OCI-LY1 (cell line): ENCODE measurements around the gene ARHGAP32.

ENCODE experiments used
- H2AFZ ChIP-seq: fragments of 200-600 bp; sonication (generic), shearing (Covaris generic); 2 replicates; pipeline ENCODE4 v1.6.0; 2014; ENCODE audit warnings: antibody characterized with exemption, mild to moderate bottlenecking, low read length
- H3F3A ChIP-seq: fragments of 200-600 bp; sonication (generic), shearing (Covaris generic); 2 replicates; pipeline ENCODE4 v1.6.0; 2014; ENCODE audit warnings: mild to moderate bottlenecking, antibody characterized with exemption, low read length, moderate library complexity; ENCODE audit not compliant: insufficient read depth
- H3K27ac ChIP-seq: fragments of 200-600 bp; sonication (generic); 2 replicates; pipeline ENCODE4 v1.5.1; 2014; ENCODE audit warnings: low read length, mixed run types, mild to moderate bottlenecking, low read depth; ENCODE audit not compliant: poor library complexity, severe bottlenecking
- H3K27me3 ChIP-seq: fragments of 200-600 bp; sonication (generic); 2 replicates; pipeline ENCODE4 v1.6.0; 2014; ENCODE audit warnings: antibody characterized with exemption, mild to moderate bottlenecking, low read length, moderate library complexity; ENCODE audit not compliant: insufficient read depth
- H3K36me3 ChIP-seq: fragments of 200-600 bp; sonication (generic); 2 replicates; pipeline ENCODE4 v1.6.1; 2014; ENCODE audit warnings: mild to moderate bottlenecking, antibody characterized with exemption, low read length, moderate library complexity, mixed read lengths; ENCODE audit not compliant: insufficient read depth
- H3K4me1 ChIP-seq: fragments of 200-600 bp; sonication (generic); 2 replicates; pipeline ENCODE4 v1.5.1; 2014; ENCODE audit warnings: mild to moderate bottlenecking, low read length, moderate library complexity; ENCODE audit not compliant: insufficient read depth, severe bottlenecking
- H3K4me2 ChIP-seq: fragments of 200-600 bp; sonication (generic), shearing (Covaris generic); 2 replicates; pipeline ENCODE4 v1.6.1; 2014; ENCODE audit warnings: low read length
- H3K4me3 ChIP-seq: fragments of 200-600 bp; sonication (generic); 2 replicates; pipeline ENCODE4 v1.5.1; 2014; ENCODE audit warnings: low read length, low read depth, mild to moderate bottlenecking, mixed read lengths; ENCODE audit not compliant: poor library complexity, severe bottlenecking
- H3K79me2 ChIP-seq: fragments of 200-600 bp; shearing (Covaris generic); 2 replicates; pipeline ENCODE4 v1.6.1; 2016; ENCODE audit warnings: mixed run types, low read length, mixed read lengths; ENCODE audit not compliant: insufficient read depth
- H3K9ac ChIP-seq: fragments of 200-600 bp; sonication (generic), shearing (Covaris generic); 2 replicates; pipeline ENCODE4 v1.6.1; 2014; ENCODE audit warnings: mild to moderate bottlenecking, low read length, mixed read lengths
- H3K9me2 ChIP-seq: fragments of 200-600 bp; sonication (generic), shearing (Covaris generic); 2 replicates; pipeline ENCODE4 v1.6.1; 2014; ENCODE audit warnings: low read depth, mild to moderate bottlenecking, low read length, mixed read lengths
- H3K9me3 ChIP-seq: fragments of 200-600 bp; shearing (Covaris generic); 2 replicates; pipeline ENCODE4 v1.6.1; 2014; ENCODE audit warnings: low read length, mixed read lengths
- H4K20me1 ChIP-seq: fragments of 200-600 bp; sonication (generic), shearing (Covaris generic); 2 replicates; pipeline ENCODE4 v1.6.0; 2016; ENCODE audit warnings: mild to moderate bottlenecking, low read length; ENCODE audit not compliant: insufficient read depth
- CTCF ChIP-seq: fragments of 200-600 bp; sonication (generic), shearing (Covaris generic); IDR thresholded peaks from 2 replicates; pipeline ENCODE4 v1.5.1; 2017; ENCODE audit warnings: mild to moderate bottlenecking, antibody characterized with exemption, low read length, moderate library complexity, mixed read lengths
- EZH2 ChIP-seq: fragments of 200-600 bp; sonication (generic), shearing (Covaris generic); IDR thresholded peaks from 2 replicates; pipeline ENCODE4 v1.8.0; 2017; ENCODE audit warnings: borderline replicate concordance, mixed run types, mild to moderate bottlenecking, antibody characterized with exemption, low read length, moderate library complexity, mixed read lengths

The ARHGAP32 gene

DNA sequence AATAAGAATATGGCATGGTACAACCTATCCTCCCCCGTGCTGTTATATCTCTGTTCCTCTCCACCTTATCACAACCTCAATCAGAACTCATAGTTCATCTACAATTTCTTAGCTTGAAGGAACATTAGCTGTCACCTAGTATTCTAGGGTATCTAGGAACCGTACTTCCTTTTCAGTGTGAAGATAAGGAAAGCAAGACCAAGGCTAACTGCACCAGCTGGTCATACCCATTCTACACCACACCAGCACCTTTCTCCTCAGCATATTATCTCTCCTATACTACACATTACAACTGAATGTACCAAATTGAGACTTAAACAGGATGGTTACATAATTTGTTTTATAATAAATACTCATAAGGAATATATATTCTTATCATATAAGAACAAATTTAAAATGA is 73.1 kb downstream of the ARHGAP32 start:
- no peak overlapping the region for H3K27ac ChIP-seq
- H3K9me3 ChIP-seq, result no peaks in the 10 kb centered on the region
- H3K4me3 ChIP-seq, result no peak overlapping the region
- H3K79me2 ChIP-seq, result no peaks in the 10 kb centered on the region
- H3F3A ChIP-seq, result no peaks in the 10 kb centered on the region
- no peaks in the 10 kb centered on the region for H3K27me3 ChIP-seq
- H3K4me2 ChIP-seq, result no peak overlapping the region
- no peak overlapping the region for H2AFZ ChIP-seq
- H3K9me2 ChIP-seq, result no peaks in the 10 kb centered on the region
- no peaks in the 10 kb centered on the region for H3K4me1 ChIP-seq
- no peak overlapping the region for H3K9ac ChIP-seq
- H4K20me1 ChIP-seq, result no peaks in the 10 kb centered on the region
- H3K36me3 ChIP-seq, result no peaks in the 10 kb centered on the region
- TF ChIP-seq EZH2 (no peak), CTCF (no peak)

- Histone ChIP-seq H4K20me1 (no peaks in the 10 kb centered on the region), H3K9ac (no peak overlapping the region), H3F3A (no peaks in the 10 kb centered on the region), H3K36me3 (no peaks in the 10 kb centered on the region), H3K79me2 (no peaks in the 10 kb centered on the region), H3K4me3 (no peak overlapping the region), H3K9me2 (no peaks in the 10 kb centered on the region), H3K27ac (no peak overlapping the region), H3K27me3 (no peaks in the 10 kb centered on the region), H3K9me3 (no peaks in the 10 kb centered on the region), H3K4me2 (no peak overlapping the region), H2AFZ (no peak overlapping the region), H3K4me1 (no peaks in the 10 kb centered on the region)
- TF ChIP-seq EZH2 (no peak), CTCF (peak; percentile 77)
These were observed 74.4 kb downstream of the ARHGAP32 start for GRCh38 chr11:129117595-129118350.

DNA sequence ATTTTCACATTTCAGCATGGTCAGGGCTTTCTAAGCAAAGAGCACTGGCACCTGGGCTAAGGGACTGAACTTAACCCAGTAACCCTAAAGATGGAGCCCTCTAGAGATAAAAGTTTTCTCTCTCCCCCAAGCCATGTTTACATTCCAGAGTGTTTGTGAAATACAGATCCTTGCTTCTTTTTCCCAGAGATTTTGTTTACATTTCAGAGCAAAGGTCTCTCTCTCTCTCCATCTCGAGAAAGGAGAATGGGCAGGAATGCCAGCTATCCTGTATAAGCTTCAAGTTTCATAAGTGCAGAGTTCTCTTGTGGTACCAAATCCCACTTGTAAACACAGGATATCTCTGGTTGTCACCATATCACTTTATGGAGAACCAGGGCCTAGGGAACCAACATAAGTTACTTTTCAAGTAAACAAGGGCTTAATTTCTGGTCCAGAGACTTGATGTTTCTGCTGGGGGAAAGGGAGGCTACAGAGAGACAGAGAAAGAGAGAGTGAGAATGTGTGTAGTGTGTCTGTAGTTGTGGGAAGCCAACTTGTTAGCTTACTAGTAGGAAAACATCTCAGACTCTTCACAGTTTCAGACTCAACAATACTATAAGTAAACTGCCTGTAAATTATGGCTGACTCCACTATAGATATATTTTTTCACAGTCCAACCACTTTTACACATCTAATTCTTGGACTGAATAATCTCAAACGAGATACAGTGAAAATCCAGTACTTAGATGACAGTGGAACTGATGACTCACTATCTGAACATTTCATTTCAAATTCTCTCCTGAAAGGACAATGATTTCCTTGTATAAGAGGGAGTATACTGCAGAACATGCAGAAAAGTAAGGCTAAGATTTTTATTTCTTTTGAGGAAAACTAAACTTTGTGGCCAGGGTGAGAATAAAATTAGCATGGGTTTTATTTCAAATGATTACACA is 76.2 kb downstream of the ARHGAP32 start:
- H3K4me1 ChIP-seq, result no peaks in the 10 kb centered on the region
- H3K79me2 ChIP-seq, result no peaks in the 10 kb centered on the region
- no peaks in the 10 kb centered on the region for H3K36me3 ChIP-seq
- H3K27ac ChIP-seq, result no peak overlapping the region
- no peak overlapping the region for H3K9ac ChIP-seq
- no peak overlapping the region for H2AFZ ChIP-seq
- H3K9me3 ChIP-seq, result no peaks in the 10 kb centered on the region
- no peak overlapping the region for H3K4me3 ChIP-seq
- no peaks in the 10 kb centered on the region for H4K20me1 ChIP-seq
- H3K27me3 ChIP-seq, result no peaks in the 10 kb centered on the region
- no peaks in the 10 kb centered on the region for H3F3A ChIP-seq
- H3K4me2 ChIP-seq, result no peak overlapping the region
- no peaks in the 10 kb centered on the region for H3K9me2 ChIP-seq
- TF ChIP-seq EZH2 (no peak), CTCF (no peak)
